ENCODE measurements around the gene DIDO1. TPM values are rescaled to one million over a fixed set of nuclear protein-coding genes. Genes with fewer than 3 reads are reported as not detected.
A peak's percentile ranks its signal among the peaks of the same experiment; 100 is the strongest.

DIDO1 gene
- total and polyA plus RNA-seq, 9 of the 15 experiments (the other 6 are each of a cell fraction or from before 2014, with no cell fraction given) = 4.4 to 46.8 (median 31.2) TPM

- TF ChIP-seq UBTF (IDR thresholded peaks at IDR 0.05; ENCODE audit: borderline replicate concordance in 1 of 2, low read depth in 2 of 2, low read length in 2 of 2) (no peak), NR4A1 (CRISPR knock-in tag; IDR thresholded peaks at IDR 0.05) (no peak), NR4A1 (tag; IDR thresholded peaks at IDR 0.05) (no peak), RNF2 (IDR thresholded peaks at IDR 0.05) (no peak), RBM39 (optimal IDR thresholded peaks at IDR 0.05; ENCODE audit: low read depth, low read length) (no peak), PRMT5 (CRISPR knock-in tag; IDR thresholded peaks at IDR 0.05) (no peak), RBM25 (IDR thresholded peaks at IDR 0.05; ENCODE audit: low read depth, low read length, severe bottlenecking) (no peak), DIDO1 (tag; IDR thresholded peaks at IDR 0.05; ENCODE audit: low read depth) (no peak), POLR2AphosphoS2 (IDR thresholded peaks at IDR 0.05; ENCODE audit: low read length) (no peak), ZNF830 (CRISPR knock-in tag; IDR thresholded peaks at IDR 0.05) (no peak), NONO (IDR thresholded peaks at IDR 0.05; ENCODE audit: low read depth in 2 of 2, low read length in 1 of 2) (0 out of 4 replicates have a peak, but pooled peaks of 1 of the 2 experiments have one; percentile 23), EHMT2 (IDR thresholded peaks at IDR 0.05) (no peak), ZNF316 (IDR thresholded peaks at IDR 0.05) (no peak), SMARCC2 (IDR thresholded peaks at IDR 0.05; ENCODE audit: low read depth) (no peak), MYNN (IDR thresholded peaks at IDR 0.05) (no peak), MYNN (CRISPR knock-in tag; IDR thresholded peaks at IDR 0.05) (no peak), CEBPB (tag; IDR thresholded peaks at IDR 0.05) (no peak), SRSF9 (IDR thresholded peaks at IDR 0.05; ENCODE audit: borderline replicate concordance, low read depth, low read length) (no peak), ZKSCAN1 (IDR thresholded peaks at IDR 0.05; ENCODE audit: low read depth, low read length) (no peak), ZNF217 (CRISPR knock-in tag; IDR thresholded peaks at IDR 0.05) (no peak), ARID2 (IDR thresholded peaks at IDR 0.05) (no peak), POLR2G (IDR thresholded peaks at IDR 0.05; ENCODE audit: low read depth, low read length) (peak; percentile 37; the same call in 1 of the 2 replicates), NRF1 (conservative IDR thresholded peaks at IDR 0.05 in 1 of 2, IDR thresholded peaks at IDR 0.05 in 1 of 2) (peak in 1 of 2 experiments; percentile 14; a peak in 2 of 4 replicates)
- TF ChIP-seq, protein P1, sequence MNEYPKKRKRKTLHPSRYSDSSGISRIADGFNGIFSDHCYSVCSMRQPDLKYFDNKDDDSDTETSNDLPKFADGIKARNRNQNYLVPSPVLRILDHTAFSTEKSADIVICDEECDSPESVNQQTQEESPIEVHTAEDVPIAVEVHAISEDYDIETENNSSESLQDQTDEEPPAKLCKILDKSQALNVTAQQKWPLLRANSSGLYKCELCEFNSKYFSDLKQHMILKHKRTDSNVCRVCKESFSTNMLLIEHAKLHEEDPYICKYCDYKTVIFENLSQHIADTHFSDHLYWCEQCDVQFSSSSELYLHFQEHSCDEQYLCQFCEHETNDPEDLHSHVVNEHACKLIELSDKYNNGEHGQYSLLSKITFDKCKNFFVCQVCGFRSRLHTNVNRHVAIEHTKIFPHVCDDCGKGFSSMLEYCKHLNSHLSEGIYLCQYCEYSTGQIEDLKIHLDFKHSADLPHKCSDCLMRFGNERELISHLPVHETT (CRISPR knock-in tag; conservative IDR thresholded peaks at IDR 0.05 in 1 of 2, IDR thresholded peaks at IDR 0.05 in 1 of 2) = 0 out of 4 replicates have a peak, but pooled peaks of 1 of the 2 experiments have one; percentile 11
- TF ChIP-seq, protein P2, sequence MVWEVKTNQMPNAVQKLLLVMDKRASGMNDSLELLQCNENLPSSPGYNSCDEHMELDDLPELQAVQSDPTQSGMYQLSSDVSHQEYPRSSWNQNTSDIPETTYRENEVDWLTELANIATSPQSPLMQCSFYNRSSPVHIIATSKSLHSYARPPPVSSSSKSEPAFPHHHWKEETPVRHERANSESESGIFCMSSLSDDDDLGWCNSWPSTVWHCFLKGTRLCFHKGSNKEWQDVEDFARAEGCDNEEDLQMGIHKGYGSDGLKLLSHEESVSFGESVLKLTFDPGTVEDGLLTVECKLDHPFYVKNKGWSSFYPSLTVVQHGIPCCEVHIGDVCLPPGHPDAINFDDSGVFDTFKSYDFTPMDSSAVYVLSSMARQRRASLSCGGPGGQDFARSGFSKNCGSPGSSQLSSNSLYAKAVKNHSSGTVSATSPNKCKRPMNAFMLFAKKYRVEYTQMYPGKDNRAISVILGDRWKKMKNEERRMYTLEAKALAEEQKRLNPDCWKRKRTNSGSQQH (CRISPR knock-in tag; IDR thresholded peaks at IDR 0.05) = no peak
Measured at GRCh38 chr20:62860924-62861691, 65.2 kb downstream of the DIDO1 start (continued).

Data from K562 (cell line).